H54 (cell line): ENCODE results near the gene TIAM1.
A peak's percentile ranks its signal among the peaks of the same experiment; 100 is the strongest.

Source experiments
- DNase-seq: peaks from one replicate; pipeline ENCODE4 v3.0.0; 2011; ENCODE audit warnings: low spot score, mixed read lengths; ENCODE audit not compliant: insufficient read length
- FAIRE-seq: peaks from 3 replicates; lab custom pipeline; 2011; peaks lifted over from hg19 to GRCh38; lab: Jason Lieb, UNC
- POLR2A ChIP-seq: IDR thresholded peaks from 2 replicates; pipeline ENCODE4 v1.6.1; 2011; ENCODE audit warnings: low read depth, mild to moderate bottlenecking, low read length

TIAM1 gene

GRCh38 chr21:31151156-31152045 is 192.7 kb downstream of the TIAM1 start:
- TF ChIP-seq POLR2A = no peak
- FAIRE-seq (no peak), DNase-seq (no peak)

DNA sequence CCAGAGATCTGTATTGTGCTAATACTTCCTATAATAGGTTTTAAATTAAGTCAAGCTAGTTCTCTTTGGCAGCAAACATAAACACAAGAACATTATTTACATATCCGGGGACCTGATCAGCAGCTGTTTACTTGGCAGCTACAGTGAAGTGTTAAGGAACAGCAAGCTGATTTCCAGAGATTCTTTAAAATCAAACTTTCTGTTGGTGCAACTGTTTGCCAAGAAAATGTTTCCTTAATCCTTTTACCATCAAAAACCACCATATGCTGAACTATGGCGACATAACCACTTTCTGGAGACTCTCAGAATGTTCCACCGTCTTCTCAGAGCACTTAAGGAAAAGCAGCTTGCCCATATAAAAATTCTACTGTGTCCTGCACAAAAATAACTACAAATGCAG is 198.8 kb downstream of the TIAM1 start:
- no peak for DNase-seq
- FAIRE-seq = no peak
- no peak for TF ChIP-seq POLR2A

GRCh38 chr21:31143036-31143435 is 201.0 kb downstream of the TIAM1 start:
- DNase-seq (peak; percentile 12), FAIRE-seq (no peak)
- TF ChIP-seq POLR2A = no peak

- FAIRE-seq (no peak), DNase-seq (no peak)
- no peak for TF ChIP-seq POLR2A
These were observed 201.5 kb downstream of the TIAM1 start for GRCh38 chr21:31142600-31142999.

GRCh38 chr21:31141389-31142000 is 202.6 kb downstream of the TIAM1 start:
- TF ChIP-seq POLR2A = no peak
- no peak for DNase-seq
- no peak for FAIRE-seq

- DNase-seq (no peak), FAIRE-seq (no peak)
- no peak for TF ChIP-seq POLR2A
These were observed 203.4 kb downstream of the TIAM1 start for GRCh38 chr21:31140676-31141075.

- FAIRE-seq (no peak), DNase-seq (no peak)
- TF ChIP-seq POLR2A = no peak
These were observed 204.0 kb downstream of the TIAM1 start for GRCh38 chr21:31140025-31140424.

DNA sequence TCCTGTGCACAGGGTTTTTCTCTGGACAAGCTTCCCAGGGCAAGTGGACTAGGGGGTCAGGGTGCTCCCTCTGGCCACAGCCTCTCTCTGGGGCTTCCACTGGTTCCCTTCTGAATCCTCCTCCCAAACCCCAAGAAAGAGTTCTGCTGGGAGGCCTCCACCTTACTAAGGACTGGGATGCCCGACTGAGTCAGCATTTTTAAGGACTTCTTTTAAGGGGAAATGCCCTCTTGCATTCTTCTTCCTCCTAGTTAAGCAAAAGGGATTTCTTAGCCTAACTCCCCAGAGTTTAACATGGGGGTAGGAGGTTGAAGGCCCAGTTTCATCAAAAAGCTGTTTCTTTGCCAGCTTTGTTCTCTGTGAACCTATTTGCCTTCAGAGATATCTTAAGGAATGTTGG is 206.1 kb downstream of the TIAM1 start:
- DNase-seq = no peak
- no peak for FAIRE-seq
- no peak for TF ChIP-seq POLR2A

DNA sequence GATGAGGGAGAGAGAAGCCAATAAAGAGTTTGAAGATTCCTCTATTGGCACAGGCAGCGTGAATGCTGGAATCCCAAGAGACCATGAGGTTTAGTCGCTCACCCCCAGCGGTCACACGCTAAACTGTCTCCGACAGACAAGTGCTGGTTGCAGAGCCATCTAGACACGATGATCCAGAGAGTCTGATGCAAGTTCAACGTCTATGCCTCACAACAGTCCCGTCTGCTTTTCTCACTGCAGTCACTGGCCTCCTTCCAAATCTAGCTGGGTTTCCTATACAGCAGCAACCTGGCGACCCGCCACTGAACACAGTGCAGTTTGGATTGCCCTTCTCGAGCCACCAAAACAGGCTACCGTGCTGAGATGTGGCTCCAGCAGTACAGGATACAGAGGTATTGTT is 207.2 kb downstream of the TIAM1 start:
- no peak for TF ChIP-seq POLR2A
- FAIRE-seq = no peak
- DNase-seq = no peak

DNA sequence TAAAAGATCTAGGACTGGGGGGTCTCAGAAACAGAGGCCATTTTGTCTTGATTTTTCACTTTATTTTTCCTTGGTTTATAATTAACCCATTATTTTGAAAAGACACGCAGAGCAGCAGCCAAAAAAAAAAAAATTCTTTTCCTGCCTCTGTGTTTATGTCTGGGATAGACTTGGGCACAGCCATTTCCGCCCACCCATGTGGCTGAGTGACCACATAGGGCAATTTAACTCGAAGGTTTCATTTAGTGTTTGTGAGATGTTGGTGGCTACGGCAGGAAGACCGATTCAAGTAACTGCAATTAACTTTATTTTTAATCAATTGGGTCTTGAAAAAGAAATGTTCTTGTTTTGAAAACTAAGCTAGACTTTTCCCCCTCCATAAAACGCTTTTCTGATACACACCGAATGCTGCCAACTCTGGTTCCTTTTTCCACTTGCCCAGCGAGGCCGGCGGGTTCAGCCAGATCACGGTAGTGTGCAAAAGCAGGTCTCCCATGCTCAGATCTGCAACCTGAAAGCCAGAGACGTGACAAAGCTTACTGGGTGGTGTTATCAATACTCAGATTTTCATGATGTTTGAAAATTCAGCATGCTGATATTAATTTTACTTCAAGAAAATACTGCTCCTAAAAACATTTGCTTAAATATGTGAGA is 208.4 kb downstream of the TIAM1 start:
- no peak for FAIRE-seq
- no peak for DNase-seq
- no peak for TF ChIP-seq POLR2A

GRCh38 chr21:31133243-31133830 is 210.7 kb downstream of the TIAM1 start:
- DNase-seq (no peak), FAIRE-seq (no peak)
- no peak for TF ChIP-seq POLR2A

- DNase-seq (no peak), FAIRE-seq (no peak)
- TF ChIP-seq POLR2A = no peak
These were observed 211.4 kb downstream of the TIAM1 start for GRCh38 chr21:31132574-31133242.

DNA sequence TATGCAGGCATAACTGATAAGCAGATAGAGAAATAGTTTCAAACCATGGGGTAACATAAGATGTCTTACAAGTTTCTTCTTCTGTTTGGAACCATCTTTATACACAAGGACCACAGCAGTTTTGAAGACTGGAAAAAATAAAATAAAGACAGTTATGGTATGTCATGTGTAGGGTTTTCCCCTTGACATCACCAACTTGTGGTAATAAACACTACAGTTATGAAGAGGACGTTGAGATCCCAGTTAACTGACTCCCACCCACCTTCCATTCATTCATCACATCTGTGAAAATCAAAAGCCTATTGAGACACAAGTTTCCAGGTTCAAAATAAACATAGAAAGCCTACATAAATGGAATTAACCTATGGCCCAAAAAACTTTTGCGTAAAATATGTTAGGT is 213.2 kb downstream of the TIAM1 start:
- DNase-seq (no peak), FAIRE-seq (no peak)
- no peak for TF ChIP-seq POLR2A
